Upper lobe of left lung (tissue), 6 donors: ENCODE measurements around the gene MGMT. TPM values are rescaled to one million over a fixed set of nuclear protein-coding genes. Genes with fewer than 3 reads are reported as not detected.
"Not testable (repeated sequence)": the region's sequence is repeated elsewhere in the genome, so short reads cannot be mapped to it uniquely, and the experiment has no call there.

Experiments
- ATAC-seq, 2 donors: fragments of 200-7000 bp; cut with Tn5 transposase; one replicate each; pipeline ENCODE4 v1.9.1; 2022; ENCODE audit warnings: mild to moderate bottlenecking in 2 of 2, moderate library complexity in 2 of 2; ENCODE audit not compliant: low FRiP score in 2 of 2
- DNase-seq, 2 donors: peaks; one replicate each; pipeline ENCODE4 v3.0.0-alpha.2; 2019 to 2020
- H3K27ac ChIP-seq, 4 donors: fragments of 200-600 bp; sonication (generic); one replicate each; pipeline ENCODE4 v1.5.1; 2016 to 2019
- H3K27me3 ChIP-seq, 4 donors: fragments of 200-600 bp; sonication (generic); one replicate each; pipeline ENCODE4 v1.5.1; 2017 to 2019
- H3K36me3 ChIP-seq, 4 donors: fragments of 200-600 bp; sonication (generic); one replicate each; pipeline ENCODE4 v1.5.1; 2016 to 2019
- H3K4me1 ChIP-seq, 4 donors: fragments of 200-600 bp; sonication (generic); one replicate each; pipeline ENCODE4 v1.5.1; 2018 to 2019
- H3K4me3 ChIP-seq, 4 donors: fragments of 200-600 bp; sonication (generic); one replicate each; pipeline ENCODE4 v1.5.1; 2017 to 2019; ENCODE audit warnings: mild to moderate bottlenecking in 2 of 4, moderate library complexity in 1 of 4
- H3K9me3 ChIP-seq, 4 donors: fragments of 200-600 bp; sonication (generic); one replicate each; pipeline ENCODE4 v1.5.1; 2018 to 2019
- EP300 ChIP-seq, 4 donors: sonication (generic); formaldehyde crosslinking; IDR thresholded peaks; one replicate each; pipeline ENCODE4 v1.5.1; 2017; ENCODE audit warnings: antibody characterized with exemption in 4 of 4, control low read depth in 2 of 4
- POLR2A ChIP-seq, 4 donors: fragments of 450-650 bp; IDR thresholded peaks; one replicate each; pipeline ENCODE4 v1.5.1; 2016 to 2017; ENCODE audit warnings: antibody characterized with exemption in 4 of 4, mild to moderate bottlenecking in 2 of 4
- POLR2AphosphoS5 ChIP-seq, 2 donors: sonication (generic); formaldehyde crosslinking; IDR thresholded peaks; one replicate each; pipeline ENCODE4 v1.5.1; 2017; ENCODE audit warnings: antibody characterized with exemption in 2 of 2
- WGBS, 2 donors: methylation state at CpG; one replicate each; pipeline ENCODE4 v1.1.5; 2017 to 2018; 5-methylcytosine and 5-hydroxymethylcytosine counted together
- total RNA-seq, 6 donors: library from RNA; depleted of rRNA in 4 of 6; stranded (reverse); fragments of >200 nt in 4 of 6; gene quantifications; one replicate each; pipeline versions ENCODE4 v1.1.0 to v1.2.1, GENCODE V29; 2016 to 2021
- TF ChIP-seq, protein P1 (sequence below), 6 experiments: fragments of 450-650 bp in 4 of 6; fragments of 200-600 bp in 2 of 6; sonication (generic) in 2 of 6; IDR thresholded peaks; one replicate each; pipeline ENCODE4 v1.5.1; 2016 to 2019; ENCODE audit warnings: antibody characterized with exemption in 6 of 6
- donor health status: DM: no; HTN: no; CAD: no; lungs with moderate emphysema.
- donor health status: DM: no; HTN: yes; CAD: no; lungs with severe emphysema.

Gene MGMT
- total RNA-seq, 6 donors from 2014 or later: 20.9 to 44.0 (median 29.6) TPM

DNA sequence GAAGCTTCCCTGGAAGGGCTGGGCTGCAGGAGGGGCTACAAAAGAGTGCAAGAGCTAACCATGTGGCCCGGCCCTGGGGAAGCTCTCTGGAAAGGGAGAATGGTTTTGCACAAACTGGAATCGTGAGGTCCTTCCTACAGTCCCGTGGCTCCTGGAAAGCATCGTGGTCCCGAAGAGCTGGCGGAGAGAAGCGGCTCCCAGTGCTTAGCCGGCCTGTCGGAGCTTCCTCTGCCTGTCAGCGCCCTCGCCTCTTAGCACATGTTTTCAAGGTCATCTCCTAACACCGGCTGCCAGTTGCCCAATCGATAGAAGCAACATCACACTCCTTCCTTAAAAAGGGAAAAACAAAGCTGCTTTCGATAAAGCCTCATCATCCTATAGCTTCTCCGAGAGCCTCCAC, 42.1 kb upstream of the MGMT start:
- no peak for ATAC-seq
- Histone ChIP-seq H3K4me3 (no peak overlapping the region), H3K27me3 (no peaks in the 10 kb centered on the region), H3K9me3 (no peaks in the 10 kb centered on the region), H3K27ac (no peak overlapping the region), H3K4me1 (no peaks in the 10 kb centered on the region), H3K36me3 (no peaks in the 10 kb centered on the region)
- TF ChIP-seq, protein P1, sequence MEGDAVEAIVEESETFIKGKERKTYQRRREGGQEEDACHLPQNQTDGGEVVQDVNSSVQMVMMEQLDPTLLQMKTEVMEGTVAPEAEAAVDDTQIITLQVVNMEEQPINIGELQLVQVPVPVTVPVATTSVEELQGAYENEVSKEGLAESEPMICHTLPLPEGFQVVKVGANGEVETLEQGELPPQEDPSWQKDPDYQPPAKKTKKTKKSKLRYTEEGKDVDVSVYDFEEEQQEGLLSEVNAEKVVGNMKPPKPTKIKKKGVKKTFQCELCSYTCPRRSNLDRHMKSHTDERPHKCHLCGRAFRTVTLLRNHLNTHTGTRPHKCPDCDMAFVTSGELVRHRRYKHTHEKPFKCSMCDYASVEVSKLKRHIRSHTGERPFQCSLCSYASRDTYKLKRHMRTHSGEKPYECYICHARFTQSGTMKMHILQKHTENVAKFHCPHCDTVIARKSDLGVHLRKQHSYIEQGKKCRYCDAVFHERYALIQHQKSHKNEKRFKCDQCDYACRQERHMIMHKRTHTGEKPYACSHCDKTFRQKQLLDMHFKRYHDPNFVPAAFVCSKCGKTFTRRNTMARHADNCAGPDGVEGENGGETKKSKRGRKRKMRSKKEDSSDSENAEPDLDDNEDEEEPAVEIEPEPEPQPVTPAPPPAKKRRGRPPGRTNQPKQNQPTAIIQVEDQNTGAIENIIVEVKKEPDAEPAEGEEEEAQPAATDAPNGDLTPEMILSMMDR (IDR thresholded peaks at IDR 0.05): no peak
- TF ChIP-seq POLR2AphosphoS5 (IDR thresholded peaks at IDR 0.05) (no peak), EP300 (IDR thresholded peaks at IDR 0.05) (no peak)
- no peak for DNase-seq
- WGBS, 2 donors: 74 to 85% methylated on average over 13 to 15 of the region's 15 CpGs

DNA sequence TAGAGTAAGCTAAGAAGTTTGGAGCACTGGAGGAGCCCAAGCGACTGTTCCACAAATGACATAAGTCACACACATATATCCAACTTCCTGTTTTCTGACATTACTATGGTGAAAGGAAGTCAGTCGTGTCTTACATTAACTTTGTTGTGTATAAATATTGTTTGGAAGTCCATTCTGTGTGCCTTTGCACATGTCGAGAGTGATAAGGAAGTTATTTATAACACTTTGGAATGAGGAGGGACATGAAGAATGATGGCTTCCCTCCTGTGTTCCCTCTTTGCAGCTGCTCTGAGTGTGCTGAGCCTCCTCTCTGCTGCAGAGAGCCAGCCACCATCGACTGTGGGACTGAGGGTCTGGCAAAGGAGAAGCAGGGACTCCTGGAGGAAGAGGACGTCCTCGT, 40.4 kb upstream of the MGMT start:
- ATAC-seq: no peak
- Histone ChIP-seq H3K27me3 (no peaks in the 10 kb centered on the region), H3K27ac (no peak overlapping the region), H3K36me3 (no peaks in the 10 kb centered on the region), H3K4me3 (no peak overlapping the region), H3K9me3 (no peaks in the 10 kb centered on the region), H3K4me1 (no peaks in the 10 kb centered on the region)
- TF ChIP-seq EP300 (IDR thresholded peaks at IDR 0.05): no peak
- TF ChIP-seq POLR2AphosphoS5 (IDR thresholded peaks at IDR 0.05): no peak
- no peak for TF ChIP-seq POLR2A (IDR thresholded peaks at IDR 0.05)
- TF ChIP-seq, protein P1 (IDR thresholded peaks at IDR 0.05): no peak
- 16 to 34% methylated on average over 6 of the region's 6 CpGs for WGBS, 2 donors
- DNase-seq: no peak

DNA sequence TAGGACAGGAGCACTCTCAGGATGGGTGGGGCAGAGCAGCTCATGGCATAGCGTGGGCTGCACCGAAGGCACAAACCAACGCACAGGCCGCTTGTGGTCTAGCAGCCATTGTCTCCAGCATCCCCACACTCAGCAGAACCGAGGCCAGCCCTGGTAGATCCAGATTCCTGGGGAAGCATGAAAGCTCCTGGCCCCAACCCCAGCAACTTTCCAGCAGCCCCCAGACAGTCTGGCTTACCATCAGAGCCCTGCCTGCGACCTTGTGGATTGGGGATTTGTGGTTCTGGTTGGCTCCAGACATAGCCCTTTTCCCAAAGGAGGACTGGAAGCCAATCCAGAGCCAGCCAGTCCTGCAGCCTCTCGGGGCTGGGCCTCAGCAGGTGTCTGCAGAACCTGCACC, 33.8 kb upstream of the MGMT start:
- 77 to 81% methylated on average over 6 to 7 of the region's 7 CpGs for WGBS, 2 donors
- no peak overlapping the region for H3K4me3 ChIP-seq
- no peaks in the 10 kb centered on the region for H3K9me3 ChIP-seq
- DNase-seq (no peak), ATAC-seq (no peak)
- H3K27me3 ChIP-seq: no peaks in the 10 kb centered on the region
- H3K27ac ChIP-seq: no peak overlapping the region
- no peaks in the 10 kb centered on the region for H3K36me3 ChIP-seq
- TF ChIP-seq, protein P1 (IDR thresholded peaks at IDR 0.05): no peak
- no peak for TF ChIP-seq EP300 (IDR thresholded peaks at IDR 0.05)
- TF ChIP-seq POLR2A (IDR thresholded peaks at IDR 0.05): no peak
- TF ChIP-seq POLR2AphosphoS5 (IDR thresholded peaks at IDR 0.05): no peak
- H3K4me1 ChIP-seq: no peaks in the 10 kb centered on the region

DNA sequence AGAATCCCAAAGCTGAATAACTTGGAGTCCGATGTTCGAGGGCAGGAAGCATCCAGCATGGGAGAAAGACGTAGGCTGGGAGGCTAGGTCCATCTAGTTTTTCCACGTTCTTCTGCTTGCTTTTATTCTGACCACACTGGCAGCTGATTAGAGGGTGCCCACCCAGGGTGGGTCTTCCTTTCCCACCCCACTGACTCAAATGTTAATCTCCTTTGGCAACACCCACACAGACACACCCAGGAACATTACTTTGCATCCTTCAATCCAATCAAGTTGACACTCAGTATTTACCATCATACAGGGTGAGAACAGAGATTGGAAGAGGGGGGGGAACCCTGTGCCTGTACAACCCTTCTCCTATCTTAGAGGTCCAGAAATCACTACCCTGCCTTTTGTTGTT, 31.3 kb upstream of the MGMT start:
- H3K4me3 ChIP-seq, ATAC-seq, H3K27ac ChIP-seq, H3K27me3 ChIP-seq, DNase-seq, H3K9me3 ChIP-seq, H3K4me1 ChIP-seq, H3K36me3 ChIP-seq: not testable (repeated sequence)
- WGBS, 2 donors: 83 to 89% methylated on average over 4 of the region's 4 CpGs

DNA sequence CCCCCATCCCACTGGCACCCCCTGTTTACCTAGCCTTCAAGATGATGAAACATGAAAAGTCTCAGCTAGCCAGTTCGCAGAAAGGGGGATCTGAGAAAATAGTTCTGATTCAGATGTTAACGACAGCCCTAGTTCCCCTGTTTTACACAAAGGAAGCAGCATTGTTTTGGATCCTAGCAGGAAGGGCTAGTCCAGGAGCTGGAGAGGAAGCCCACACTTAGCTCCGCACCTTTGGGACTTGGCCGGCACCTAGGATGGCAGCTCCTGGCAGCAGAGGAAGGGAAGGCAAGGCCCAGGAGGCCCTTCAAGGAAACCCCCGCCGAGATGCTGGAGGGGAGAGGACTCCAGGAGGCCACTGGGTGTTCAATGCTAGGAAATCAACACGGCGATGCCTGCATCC, 29.0 kb upstream of the MGMT start:
- H3K27ac ChIP-seq: no peak overlapping the region
- ATAC-seq: no peak
- WGBS, 2 donors: 80 to 82% methylated on average over 8 of the region's 8 CpGs
- TF ChIP-seq, protein P1 (IDR thresholded peaks at IDR 0.05): no peak
- H3K9me3 ChIP-seq: no peaks in the 10 kb centered on the region
- no peaks in the 10 kb centered on the region for H3K27me3 ChIP-seq
- no peaks in the 10 kb centered on the region for H3K4me1 ChIP-seq
- no peak for DNase-seq
- no peaks in the 10 kb centered on the region for H3K36me3 ChIP-seq
- no peak overlapping the region for H3K4me3 ChIP-seq
